SK-N-SH treated with all-trans-retinoic acid at 6 μM for 48 hours (cell line): ENCODE measurements around the gene RIMOC1.

Experiments
- CREB5 ChIP-seq: fragments of 250-450 bp; sonication (Bioruptor Pico); IDR thresholded peaks from 2 replicates; pipeline ENCODE4 v1.5.1; 2020; ENCODE audit warnings: low read depth, mild to moderate bottlenecking, moderate library complexity
- GLIS3 ChIP-seq: fragments of 250-450 bp; sonication (Bioruptor Pico); IDR thresholded peaks from 2 replicates; pipeline ENCODE4 v1.5.0; 2020; ENCODE audit warnings: mild to moderate bottlenecking, moderate library complexity
- PATZ1 ChIP-seq: fragments of 250-450 bp; sonication (Bioruptor Pico); IDR thresholded peaks from 2 replicates; pipeline ENCODE4 v1.8.0; 2020; ENCODE audit warnings: mild to moderate bottlenecking, moderate library complexity, borderline replicate concordance
- PPARA ChIP-seq: fragments of 250-450 bp; sonication (Bioruptor Pico); IDR thresholded peaks from 2 replicates; pipeline ENCODE4 v1.5.0; 2020; ENCODE audit warnings: mild to moderate bottlenecking, borderline replicate concordance
- TCF4 ChIP-seq: fragments of 250-450 bp; sonication (Bioruptor Pico); IDR thresholded peaks from 2 replicates; pipeline ENCODE4 v1.8.0; 2021; ENCODE audit warnings: mild to moderate bottlenecking, moderate library complexity, borderline replicate concordance
- ZFP30 ChIP-seq: fragments of 450-650 bp; formaldehyde crosslinking; IDR thresholded peaks from 2 replicates; pipeline ENCODE4 v1.5.0; 2022; ENCODE audit warnings: mild to moderate bottlenecking, moderate library complexity

GRCh38 chr5:41924526-41924871 is 20.4 kb downstream of the RIMOC1 start:
- TF ChIP-seq ZFP30 (CRISPR knock-in tag) (no peak), CREB5 (CRISPR knock-in tag) (no peak), GLIS3 (CRISPR knock-in tag) (no peak), PATZ1 (CRISPR knock-in tag) (no peak), TCF4 (no peak), PPARA (CRISPR knock-in tag) (no peak)
